HepG2 (cell line): Measurements from ENCODE around the gene HS3ST4. TPM values are rescaled to one million over a fixed set of nuclear protein-coding genes. Genes with fewer than 3 reads are reported as not detected.

Experiments used
- ATAC-seq: fragments of 200-7000 bp; cut with Tn5 transposase; 3 replicates; pipeline ENCODE4 v1.9.1; 2020; ENCODE audit warnings: mild to moderate bottlenecking, moderate library complexity
- BruUV-seq: library from RNA; stranded (reverse); fragments of 400-500 nt; replicated peaks from 2 replicates; lab custom pipeline; 2021; lab: Mats Ljungman, UMichigan
- CTCF ChIA-PET: fragments of 300-600 bp; formaldehyde crosslinking; extraction: SDS; loops from one replicate; lab custom pipeline; 2021; ENCODE audit warnings: low total read pairs, inconsistent platforms, low intra/inter-chr PET ratio; lab: Yijun Ruan, JAX
- POLR2A ChIA-PET: fragments of 350-600 bp; sonication (Branson Sonifier 250); formaldehyde crosslinking; loops from one replicate; lab custom pipeline; 2020; ENCODE audit warnings: antibody characterized with exemption, inconsistent platforms; lab: Yijun Ruan, JAX
- DNase-seq: peaks from one replicate; pipeline ENCODE4 v3.0.0-alpha.2; 2015; ENCODE audit warnings: low spot score
- FAIRE-seq: peaks from 3 replicates; lab custom pipeline; 2011; peaks lifted over from hg19 to GRCh38; lab: Jason Lieb, UNC
- H2AFZ ChIP-seq: one replicate; pipeline ENCODE4 v1.6.1; 2011; ENCODE audit warnings: low read length, inconsistent platforms
- H3K27ac ChIP-seq: fragments of 300-600 bp; 3 replicates; pipeline ENCODE4 v1.8.0; 2011; ENCODE audit warnings: mixed run types, mild to moderate bottlenecking, mixed read lengths, low read length, inconsistent platforms; ENCODE audit not compliant: insufficient read depth; ENCODE audit errors: extremely low read length
- H3K27me3 ChIP-seq, 2 experiments: fragments of 200-600 bp in 1 of 2; 2 replicates in 1 of 2; 3 replicates in 1 of 2; pipeline versions ENCODE4 v1.6.0 to v1.8.0; 2011; ENCODE audit warnings: low read length in 2 of 2, mild to moderate bottlenecking in 2 of 2, moderate library complexity in 2 of 2, inconsistent platforms in 1 of 2; ENCODE audit not compliant: insufficient read depth in 2 of 2, control insufficient read depth in 1 of 2
- H3K36me3 ChIP-seq, 2 experiments: fragments of 200-600 bp in 1 of 2; replicated peaks in 1 of 2; 2 replicates in 1 of 2; 3 replicates in 1 of 2; pipeline versions ENCODE4 v1.5.1 to v1.8.0; 2011; ENCODE audit warnings: low read length in 2 of 2, inconsistent platforms in 1 of 2; ENCODE audit not compliant: insufficient read depth in 2 of 2, control insufficient read depth in 1 of 2
- H3K4me1 ChIP-seq: 2 replicates; pipeline ENCODE4 v1.5.1; 2012; ENCODE audit warnings: low read length, inconsistent platforms; ENCODE audit not compliant: insufficient read depth
- H3K4me2 ChIP-seq: 2 replicates; pipeline ENCODE4 v1.6.0; 2011; ENCODE audit warnings: low read depth, low read length, inconsistent platforms
- H3K4me3 ChIP-seq, 3 experiments: fragments of 200-600 bp in 1 of 3; sonication (generic), shearing (Covaris generic) in 1 of 3; replicated peaks in 1 of 3; 2 replicates each; pipeline ENCODE4 v1.5.1; 2011 to 2016; ENCODE audit warnings: low read length in 3 of 3, inconsistent platforms in 2 of 3, low read depth in 2 of 3, mild to moderate bottlenecking in 2 of 3, control low read depth in 1 of 3, mixed read lengths in 1 of 3; ENCODE audit not compliant: insufficient read depth in 1 of 3
- H3K79me2 ChIP-seq: one replicate; pipeline ENCODE4 v1.6.1; 2011; ENCODE audit warnings: low read length, inconsistent platforms; ENCODE audit not compliant: insufficient read depth
- H3K9ac ChIP-seq: 2 replicates; pipeline ENCODE4 v1.6.0; 2011; ENCODE audit warnings: mild to moderate bottlenecking, low read depth, low read length, inconsistent platforms; ENCODE audit not compliant: insufficient read depth
- H3K9me3 ChIP-seq: 2 replicates; pipeline ENCODE4 v1.5.1; 2012; ENCODE audit warnings: mild to moderate bottlenecking, low read length
- H4K20me1 ChIP-seq: 2 replicates; pipeline ENCODE4 v1.6.0; 2011; ENCODE audit warnings: inconsistent platforms, mild to moderate bottlenecking, low read length, moderate library complexity; ENCODE audit not compliant: insufficient read depth
- ZNF746 ChIP-seq: sonication (generic); formaldehyde crosslinking; IDR thresholded peaks from 2 replicates; pipeline ENCODE4 v1.8.0; 2022; ENCODE audit warnings: mild to moderate bottlenecking, missing genetic modification reagents
- WGBS: methylation state at CpG from one replicate; pipeline ENCODE4 v1.1.6; 2017; ENCODE audit warnings: low lambda C conversion rate; 5-methylcytosine and 5-hydroxymethylcytosine counted together
- in situ Hi-C: cut with HindIII; loops from 2 replicates; pipeline ENCODE4 v1.10.0; 2017; ENCODE audit warnings: low pct_unique_long_range_greater_than_20kb; ENCODE audit not compliant: extremely low pct_ligation_motif_present
- intact Hi-C: fragments of 100-400 bp; cut with micrococcal nuclease; formaldehyde crosslinking; loops from one replicate; pipeline ENCODE4 v1.10.0; 2022; ENCODE audit not compliant: unreplicated experiment
- polyA plus RNA-seq, 8 experiments: library from polyadenylated mRNA; depleted of rRNA in 3 of 8; stranded (reverse) in 7 of 8; unstranded in 1 of 8; fragments of >200 nt; fragmentation: Illumina TruSeq in 4 of 8; extraction: Trizol in 4 of 8; gene quantifications; 2 replicates each; pipeline versions ENCODE4 v1.2.1 to v1.2.3, GENCODE V29; 2011 to 2016; ENCODE audit warnings: low read depth in 4 of 8, missing spikeins in 1 of 8, mixed read lengths in 1 of 8; ENCODE audit not compliant: insufficient read depth in 1 of 8
- total RNA-seq, 5 experiments: library from RNA; depleted of rRNA; stranded (reverse); fragments of >200 nt; fragmentation: Illumina TruSeq; extraction: Trizol; gene quantifications; 2 replicates each; pipeline ENCODE4 v1.2.3, GENCODE V29; 2016; ENCODE audit warnings: low read depth in 1 of 5
- TF ChIP-seq, protein P1 (sequence below): sonication (generic); formaldehyde crosslinking; IDR thresholded peaks from 2 replicates; pipeline ENCODE4 v1.4.0; 2020; ENCODE audit warnings: missing genetic modification reagents, borderline replicate concordance

Gene HS3ST4
- total and polyA plus RNA-seq, 2 of the 13 experiments (the other 11 are each of a cell fraction or from before 2014, with no cell fraction given) = not detected

- Histone ChIP-seq H3K79me2 (no peaks in the 10 kb centered on the region), H3K4me2 (no peak overlapping the region), H3K9ac (no peak overlapping the region), H4K20me1 (no peaks in the 10 kb centered on the region), H3K27ac (no peak overlapping the region), H3K27me3 (0 out of 5 replicates have a peak, but pooled peaks cover 0 to 2% of the 10 kb centered on the region in 2 experiments), H3K4me3 (no peak overlapping the region), H3K9me3 (no peaks in the 10 kb centered on the region), H3K4me1 (no peaks in the 10 kb centered on the region), H2AFZ (no peak overlapping the region), H3K36me3 (no peaks in the 10 kb centered on the region)
- FAIRE-seq (no peak), DNase-seq (no peak), ATAC-seq (no peak)
- ChIA-PET CTCF (interaction anchor here (2.5 kb wide), 1 partner anchor 432 kb away, joined by 16 read pairs; no protein-coding TSS in a partner anchor), POLR2A (no interaction called here)
- intact Hi-C loops (no loop called here), in situ Hi-C loops (loop anchor here (10.0 kb wide), 1 partner anchor 434 kb away; no protein-coding TSS in a partner anchor)
- no peak for TF ChIP-seq ZNF746 (CRISPR knock-in tag)
- TF ChIP-seq, protein P1, sequence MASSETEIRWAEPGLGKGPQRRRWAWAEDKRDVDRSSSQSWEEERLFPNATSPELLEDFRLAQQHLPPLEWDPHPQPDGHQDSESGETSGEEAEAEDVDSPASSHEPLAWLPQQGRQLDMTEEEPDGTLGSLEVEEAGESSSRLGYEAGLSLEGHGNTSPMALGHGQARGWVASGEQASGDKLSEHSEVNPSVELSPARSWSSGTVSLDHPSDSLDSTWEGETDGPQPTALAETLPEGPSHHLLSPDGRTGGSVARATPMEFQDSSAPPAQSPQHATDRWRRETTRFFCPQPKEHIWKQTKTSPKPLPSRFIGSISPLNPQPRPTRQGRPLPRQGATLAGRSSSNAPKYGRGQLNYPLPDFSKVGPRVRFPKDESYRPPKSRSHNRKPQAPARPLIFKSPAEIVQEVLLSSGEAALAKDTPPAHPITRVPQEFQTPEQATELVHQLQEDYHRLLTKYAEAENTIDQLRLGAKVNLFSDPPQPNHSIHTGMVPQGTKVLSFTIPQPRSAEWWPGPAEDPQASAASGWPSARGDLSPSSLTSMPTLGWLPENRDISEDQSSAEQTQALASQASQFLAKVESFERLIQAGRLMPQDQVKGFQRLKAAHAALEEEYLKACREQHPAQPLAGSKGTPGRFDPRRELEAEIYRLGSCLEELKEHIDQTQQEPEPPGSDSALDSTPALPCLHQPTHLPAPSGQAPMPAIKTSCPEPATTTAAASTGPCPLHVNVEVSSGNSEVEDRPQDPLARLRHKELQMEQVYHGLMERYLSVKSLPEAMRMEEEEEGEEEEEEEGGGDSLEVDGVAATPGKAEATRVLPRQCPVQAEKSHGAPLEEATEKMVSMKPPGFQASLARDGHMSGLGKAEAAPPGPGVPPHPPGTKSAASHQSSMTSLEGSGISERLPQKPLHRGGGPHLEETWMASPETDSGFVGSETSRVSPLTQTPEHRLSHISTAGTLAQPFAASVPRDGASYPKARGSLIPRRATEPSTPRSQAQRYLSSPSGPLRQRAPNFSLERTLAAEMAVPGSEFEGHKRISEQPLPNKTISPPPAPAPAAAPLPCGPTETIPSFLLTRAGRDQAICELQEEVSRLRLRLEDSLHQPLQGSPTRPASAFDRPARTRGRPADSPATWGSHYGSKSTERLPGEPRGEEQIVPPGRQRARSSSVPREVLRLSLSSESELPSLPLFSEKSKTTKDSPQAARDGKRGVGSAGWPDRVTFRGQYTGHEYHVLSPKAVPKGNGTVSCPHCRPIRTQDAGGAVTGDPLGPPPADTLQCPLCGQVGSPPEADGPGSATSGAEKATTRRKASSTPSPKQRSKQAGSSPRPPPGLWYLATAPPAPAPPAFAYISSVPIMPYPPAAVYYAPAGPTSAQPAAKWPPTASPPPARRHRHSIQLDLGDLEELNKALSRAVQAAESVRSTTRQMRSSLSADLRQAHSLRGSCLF (CRISPR knock-in tag) = no peak
- 21% methylated on average over 7 of the region's 7 CpGs for WGBS
- no TSS peak for BruUV-seq
Observed at GRCh38 chr16:25709213-25709612, 17.5 kb downstream of the HS3ST4 start.
